Limb (tissue), 2 donors: Measurements from ENCODE around the gene ASB8.

ENCODE experiments used
- DNase-seq, 2 donors: peaks; one replicate each; pipeline ENCODE4 v3.0.0-alpha.2; 2016; ENCODE audit errors: extremely low spot score in 2 of 2

ASB8 gene

DNA sequence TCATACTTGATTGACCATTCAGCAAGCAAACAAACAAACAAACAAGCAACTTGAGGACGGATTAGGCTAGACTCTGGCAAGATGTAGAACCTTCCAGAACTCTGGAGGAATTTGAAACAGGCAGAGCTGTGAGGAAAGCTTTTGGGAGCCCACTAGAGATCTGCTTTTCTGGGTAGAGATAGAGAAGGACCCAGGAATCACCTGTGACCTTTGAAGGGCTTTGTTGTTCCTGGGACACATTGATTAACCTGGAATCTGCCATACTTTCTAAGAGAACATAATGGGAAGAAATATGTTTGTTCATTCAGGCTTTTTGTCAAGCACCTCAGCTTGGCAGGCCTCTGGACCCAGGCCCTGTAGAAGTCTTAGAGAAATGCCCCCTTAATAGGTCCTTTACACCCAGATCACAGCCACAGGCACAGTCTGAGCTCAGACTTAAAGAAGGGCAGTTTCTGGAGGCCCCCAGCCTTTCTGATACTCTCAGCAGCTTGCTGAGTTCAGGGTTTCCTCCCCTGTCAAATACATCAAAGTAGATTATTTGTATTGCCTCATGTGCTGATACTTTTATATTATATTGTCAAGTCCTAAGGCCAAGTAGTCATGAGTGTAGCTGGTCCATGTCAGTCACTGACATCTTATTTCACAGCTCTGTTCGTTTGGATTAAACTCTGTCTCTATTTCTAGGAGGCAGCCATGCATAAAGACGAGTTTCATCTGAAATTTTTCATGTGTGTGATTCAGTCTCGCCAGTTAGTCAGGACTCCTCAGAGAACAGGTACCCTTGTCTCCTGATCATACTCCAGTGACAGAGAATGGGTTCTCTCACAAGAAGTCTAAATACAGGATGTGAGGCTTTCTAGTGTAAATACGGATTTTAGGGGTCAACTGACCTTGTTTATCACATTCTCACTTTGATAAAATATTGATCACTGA, 50.4 kb downstream of the ASB8 start:
- DNase-seq = no peak

DNA sequence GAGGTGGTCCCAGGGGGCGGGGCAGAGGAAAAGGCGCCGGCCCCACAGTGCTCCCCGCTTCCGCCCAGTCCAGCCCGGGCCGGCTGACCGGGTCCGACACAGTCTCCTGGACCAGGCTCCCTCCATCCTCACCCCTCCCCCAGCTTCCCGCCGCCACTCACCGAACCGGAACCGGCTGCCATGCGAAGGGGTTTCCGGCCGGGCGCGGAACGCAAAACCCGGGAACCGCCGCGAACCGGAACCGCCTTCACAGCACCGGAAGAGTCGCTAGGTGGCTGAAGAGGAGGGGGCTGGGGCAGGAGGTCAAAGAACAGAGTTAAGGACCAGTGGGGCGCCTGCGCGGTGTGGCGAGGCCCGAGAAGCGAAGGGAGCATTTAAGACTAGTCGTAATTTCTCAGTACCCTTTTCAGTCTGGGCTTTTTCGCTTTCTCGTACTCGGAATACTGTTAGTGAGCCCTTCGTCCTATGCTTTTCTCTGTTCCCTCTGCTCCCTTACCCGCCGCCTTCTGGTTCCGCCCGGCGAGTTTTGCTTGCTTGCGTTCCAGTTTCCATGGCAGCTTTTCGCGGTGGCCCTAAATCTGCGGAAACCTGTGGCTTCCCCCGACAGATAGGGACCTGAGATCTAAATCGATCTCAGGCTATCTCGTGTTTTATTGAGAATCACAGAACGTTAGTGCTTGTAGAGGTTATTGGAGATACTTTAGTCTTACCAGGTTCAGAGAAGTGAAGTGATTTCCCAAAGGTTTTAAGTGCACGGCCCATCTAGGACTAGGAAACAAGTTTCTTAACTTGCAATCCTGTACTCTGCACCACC, 51.2 kb downstream of the ASB8 start, which contains the start of gene SENP1:
Gene SENP1, minus strand, starts transcription at position 213 of the 814 bp plus-strand sequence. CDS start 4,607 bp downstream, outside the sequence.
- DNase-seq = peak; percentile 86 to 94

DNA sequence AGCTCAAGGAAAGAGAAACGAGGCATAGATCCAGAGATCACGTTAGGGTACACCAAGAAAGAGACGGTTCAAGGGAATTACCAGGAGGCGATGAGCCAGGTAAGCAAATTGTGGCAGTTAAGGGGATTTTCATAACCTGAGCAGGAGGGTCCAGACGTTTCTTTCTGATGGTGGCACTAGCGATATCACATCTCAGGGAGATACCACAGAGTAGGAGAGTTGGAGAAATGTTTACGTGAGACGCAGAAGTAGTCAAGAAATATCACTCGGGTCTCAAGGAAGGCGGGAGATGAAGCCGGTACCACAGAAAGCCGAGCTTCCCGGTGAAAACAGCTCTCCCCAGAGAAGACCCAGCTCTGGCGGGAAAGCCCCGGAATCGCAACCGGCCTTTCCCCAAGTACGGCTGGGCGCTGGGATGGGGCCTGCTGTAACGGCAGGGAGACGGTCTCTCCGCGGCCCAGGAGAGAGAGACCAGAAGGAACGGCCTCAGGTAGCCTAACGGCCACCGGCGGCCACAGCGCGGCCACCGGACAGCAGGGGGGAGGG, 51.9 kb downstream of the ASB8 start:
- DNase-seq = peak in 1 of 2 donors; percentile 6

DNA sequence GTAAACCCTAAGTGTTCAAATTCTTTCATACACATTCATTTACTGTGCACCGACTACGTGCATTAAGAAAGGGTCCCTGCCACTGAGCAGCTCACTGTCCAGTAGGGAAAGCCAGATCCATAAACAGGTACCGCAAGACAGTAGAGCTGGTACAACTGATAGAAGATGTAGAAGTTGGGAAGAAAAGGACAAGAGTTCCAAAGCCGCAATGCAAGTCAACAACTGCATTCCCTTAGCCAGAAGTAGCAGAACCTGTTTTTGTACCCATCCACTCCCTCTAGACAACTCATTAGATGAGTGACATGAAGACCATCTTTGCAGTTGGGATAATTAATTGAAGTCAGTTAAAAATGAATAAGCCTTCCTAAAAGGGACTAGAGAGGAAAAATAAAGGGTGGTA, 52.8 kb downstream of the ASB8 start:
- DNase-seq = no peak
